GM19397 (cell line): ENCODE data around the gene NR1H2.

ENCODE experiments used
- ATAC-seq: cut with Tn5 transposase; IDR thresholded peaks from one replicate; pipeline ENCODE4 v1.9.1; 2021; ENCODE audit warnings: mild to moderate bottlenecking, moderate library complexity; ENCODE audit not compliant: unreplicated experiment

Gene NR1H2

DNA sequence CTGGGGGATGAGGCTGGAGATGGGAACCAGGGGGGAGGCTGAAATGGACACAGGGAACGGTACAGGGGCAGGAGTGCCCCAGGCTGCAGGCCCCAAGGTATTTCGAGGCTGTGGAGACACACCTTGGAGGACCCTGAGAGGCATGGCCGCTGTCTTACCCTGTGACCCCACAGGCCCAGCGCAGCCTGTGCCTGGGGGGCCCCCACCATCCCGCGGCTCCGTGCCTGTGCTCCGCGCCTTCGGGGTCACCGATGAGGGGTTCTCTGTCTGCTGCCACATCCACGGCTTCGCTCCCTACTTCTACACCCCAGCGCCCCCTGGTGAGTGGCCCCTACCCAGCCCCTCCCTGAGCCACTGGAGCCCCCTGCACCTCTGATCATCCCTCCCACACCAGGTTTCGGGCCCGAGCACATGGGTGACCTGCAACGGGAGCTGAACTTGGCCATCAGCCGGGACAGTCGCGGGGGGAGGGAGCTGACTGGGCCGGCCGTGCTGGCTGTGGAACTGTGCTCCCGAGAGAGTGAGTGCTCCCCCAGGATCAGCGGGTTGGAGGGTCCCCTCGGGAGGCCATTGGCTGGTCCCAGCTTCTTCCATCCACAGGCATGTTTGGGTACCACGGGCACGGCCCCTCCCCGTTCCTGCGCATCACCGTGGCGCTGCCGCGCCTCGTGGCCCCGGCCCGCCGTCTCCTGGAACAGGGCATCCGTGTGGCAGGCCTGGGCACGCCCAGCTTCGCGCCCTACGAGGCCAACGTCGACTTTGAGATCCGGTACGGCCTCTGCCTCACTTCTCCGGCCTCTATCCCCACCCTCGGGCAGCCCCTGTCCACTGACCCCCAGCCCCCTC, 25.6 kb downstream of the NR1H2 start:
- ATAC-seq = no peak

DNA sequence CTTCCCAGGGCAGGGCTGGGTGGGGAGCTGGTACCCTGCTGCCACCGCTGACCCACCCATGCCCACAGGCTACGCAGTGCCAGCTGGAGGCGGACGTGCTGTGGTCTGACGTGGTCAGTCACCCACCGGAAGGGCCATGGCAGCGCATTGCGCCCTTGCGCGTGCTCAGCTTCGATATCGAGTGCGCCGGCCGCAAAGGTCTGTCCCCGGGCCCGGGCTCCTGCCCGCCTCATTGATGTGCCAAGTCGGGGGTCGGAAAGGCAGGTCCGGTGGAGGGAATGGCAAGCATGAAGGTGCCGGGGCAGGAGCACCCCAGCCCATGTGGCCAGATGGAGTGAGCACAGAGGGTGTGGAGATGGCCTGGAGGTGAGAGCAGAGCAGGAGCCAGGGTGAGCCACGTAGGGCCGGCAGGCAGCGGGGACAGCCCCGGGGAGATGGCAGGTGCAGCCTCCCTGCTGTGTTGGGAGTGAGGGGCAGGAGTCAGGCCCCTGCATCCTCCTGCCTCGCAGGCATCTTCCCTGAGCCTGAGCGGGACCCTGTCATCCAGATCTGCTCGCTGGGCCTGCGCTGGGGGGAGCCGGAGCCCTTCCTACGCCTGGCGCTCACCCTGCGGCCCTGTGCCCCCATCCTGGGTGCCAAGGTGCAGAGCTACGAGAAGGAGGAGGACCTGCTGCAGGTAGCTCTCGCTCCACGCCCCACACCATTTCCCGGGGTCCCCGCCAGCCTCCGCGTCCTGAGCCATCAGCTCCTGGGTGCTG, 26.5 kb downstream of the NR1H2 start:
- ATAC-seq = no peak

DNA sequence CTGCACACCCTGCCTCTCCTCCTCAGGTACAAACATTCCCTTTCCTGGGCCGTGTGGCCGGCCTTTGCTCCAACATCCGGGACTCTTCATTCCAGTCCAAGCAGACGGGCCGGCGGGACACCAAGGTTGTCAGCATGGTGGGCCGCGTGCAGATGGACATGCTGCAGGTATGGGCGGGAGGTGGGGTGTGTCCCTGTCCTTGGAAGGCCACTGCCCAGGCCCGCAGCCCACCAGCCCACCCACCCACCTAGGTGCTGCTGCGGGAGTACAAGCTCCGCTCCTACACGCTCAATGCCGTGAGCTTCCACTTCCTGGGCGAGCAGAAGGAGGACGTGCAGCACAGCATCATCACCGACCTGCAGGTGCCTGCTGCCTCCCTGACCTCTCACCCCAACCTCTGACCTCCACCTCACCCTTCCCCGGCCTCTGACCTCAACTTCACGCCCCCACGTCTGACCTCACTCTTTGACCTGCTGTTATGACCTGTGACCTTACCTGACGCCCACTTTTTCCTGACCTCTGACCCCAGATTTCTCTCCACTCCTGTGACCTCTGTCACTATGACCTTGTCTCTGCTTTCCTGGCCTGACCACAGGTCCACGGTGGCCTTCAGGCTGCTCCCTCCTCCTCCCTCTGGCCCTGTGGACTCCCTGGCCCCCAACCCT, 30.0 kb downstream of the NR1H2 start:
- no peak for ATAC-seq

DNA sequence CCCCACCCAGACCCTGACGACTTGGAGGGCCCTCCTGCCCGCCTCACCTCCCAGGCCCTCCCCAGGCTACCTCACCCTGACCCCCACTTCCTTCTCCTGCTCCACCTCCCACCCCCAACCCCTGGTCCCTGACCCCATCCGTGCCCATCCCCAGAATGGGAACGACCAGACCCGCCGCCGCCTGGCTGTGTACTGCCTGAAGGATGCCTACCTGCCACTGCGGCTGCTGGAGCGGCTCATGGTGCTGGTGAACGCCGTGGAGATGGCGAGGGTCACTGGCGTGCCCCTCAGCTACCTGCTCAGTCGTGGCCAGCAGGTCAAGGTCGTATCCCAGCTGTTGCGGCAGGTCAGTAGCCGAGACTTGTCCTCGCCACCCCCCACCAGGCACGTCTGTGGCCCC, 30.6 kb downstream of the NR1H2 start:
- no peak for ATAC-seq

DNA sequence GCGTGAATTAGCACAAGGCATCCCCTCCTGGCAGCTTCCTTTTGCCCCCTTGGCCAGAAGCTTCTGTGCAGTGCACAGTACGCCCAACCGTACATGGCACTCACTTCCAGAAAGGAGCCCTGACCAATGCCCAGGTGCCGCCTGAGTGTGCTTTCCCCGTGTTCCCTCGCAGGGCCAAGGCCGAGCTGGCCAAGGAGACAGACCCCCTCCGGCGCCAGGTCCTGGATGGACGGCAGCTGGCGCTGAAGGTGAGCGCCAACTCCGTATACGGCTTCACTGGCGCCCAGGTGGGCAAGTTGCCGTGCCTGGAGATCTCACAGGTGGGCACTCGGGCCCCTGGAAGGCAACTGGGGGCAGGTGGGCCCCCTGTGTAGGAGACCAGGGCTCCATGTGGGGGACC, 33.1 kb downstream of the NR1H2 start:
- no peak for ATAC-seq

DNA sequence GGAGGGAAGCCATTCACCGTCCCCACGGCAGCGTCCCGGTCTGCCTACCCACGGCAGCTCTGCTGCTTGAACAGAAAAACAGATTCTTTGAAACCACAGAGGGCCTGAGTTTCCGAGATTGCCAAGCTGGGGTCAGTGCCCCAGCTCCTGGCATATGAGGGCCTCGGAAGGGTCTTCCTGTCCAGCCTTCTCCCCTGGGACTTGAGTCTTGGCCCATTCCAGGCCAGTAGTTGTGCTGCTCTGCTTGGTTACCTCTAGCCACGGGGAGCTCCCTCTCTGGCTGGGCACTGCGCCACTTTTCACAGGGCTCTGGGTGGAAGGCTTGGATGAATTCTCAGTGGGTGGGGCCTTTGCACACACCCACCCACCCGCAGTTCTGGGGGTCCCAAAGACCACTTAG, 33.9 kb downstream of the NR1H2 start:
- no peak for ATAC-seq

DNA sequence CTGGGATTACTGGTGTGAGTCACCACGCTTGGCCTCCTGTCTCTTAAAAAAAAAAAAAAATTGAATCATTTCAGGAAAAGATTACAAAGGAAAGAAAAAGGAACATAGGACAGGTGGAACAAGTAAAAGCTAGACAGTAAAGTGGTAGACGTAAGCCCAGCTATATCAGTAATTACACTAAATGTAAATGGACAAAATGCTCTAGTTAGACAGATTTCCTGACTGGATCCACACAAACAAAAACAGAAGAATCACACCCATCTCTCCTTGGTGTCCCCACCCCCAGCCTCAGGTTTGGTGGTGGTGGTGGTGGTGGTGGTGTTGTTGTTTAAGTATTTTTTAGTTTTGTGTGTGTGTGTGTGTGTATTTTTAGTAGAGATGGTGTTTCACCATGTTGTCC, 36.2 kb downstream of the NR1H2 start:
- ATAC-seq = no peak

DNA sequence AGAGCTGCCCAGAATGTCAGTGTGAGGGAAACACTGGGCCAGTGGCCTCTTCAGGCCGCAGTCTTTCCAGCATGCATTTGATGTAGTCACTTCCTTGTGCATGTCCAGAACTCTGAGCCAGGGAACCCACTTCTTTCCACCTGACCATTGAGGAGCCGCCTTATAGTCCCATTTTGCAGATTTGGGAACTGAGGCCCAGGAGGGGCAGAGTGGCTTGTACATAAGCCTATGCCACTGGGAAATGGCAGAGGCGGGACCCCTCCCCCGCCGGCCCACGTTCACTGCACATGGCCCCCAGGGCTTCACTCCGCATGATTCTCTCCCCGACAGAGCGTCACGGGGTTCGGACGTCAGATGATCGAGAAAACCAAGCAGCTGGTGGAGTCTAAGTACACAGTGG, 36.8 kb downstream of the NR1H2 start:
- ATAC-seq = no peak

DNA sequence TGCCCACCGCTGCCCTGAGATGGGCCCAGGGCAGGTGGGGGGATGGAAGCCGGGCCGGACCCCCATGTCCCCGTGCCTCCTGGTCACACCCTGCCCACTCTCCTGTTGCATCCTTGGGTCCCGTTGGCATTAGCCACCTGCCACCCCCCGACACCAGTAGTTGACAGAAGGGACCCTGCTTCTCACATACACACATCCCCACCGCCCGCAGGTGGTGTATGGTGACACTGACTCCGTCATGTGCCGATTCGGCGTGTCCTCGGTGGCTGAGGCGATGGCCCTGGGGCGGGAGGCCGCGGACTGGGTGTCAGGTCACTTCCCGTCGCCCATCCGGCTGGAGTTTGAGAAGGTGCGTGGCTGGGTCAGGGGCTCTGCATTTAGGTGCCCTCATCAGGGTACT, 37.3 kb downstream of the NR1H2 start:
- ATAC-seq = no peak

DNA sequence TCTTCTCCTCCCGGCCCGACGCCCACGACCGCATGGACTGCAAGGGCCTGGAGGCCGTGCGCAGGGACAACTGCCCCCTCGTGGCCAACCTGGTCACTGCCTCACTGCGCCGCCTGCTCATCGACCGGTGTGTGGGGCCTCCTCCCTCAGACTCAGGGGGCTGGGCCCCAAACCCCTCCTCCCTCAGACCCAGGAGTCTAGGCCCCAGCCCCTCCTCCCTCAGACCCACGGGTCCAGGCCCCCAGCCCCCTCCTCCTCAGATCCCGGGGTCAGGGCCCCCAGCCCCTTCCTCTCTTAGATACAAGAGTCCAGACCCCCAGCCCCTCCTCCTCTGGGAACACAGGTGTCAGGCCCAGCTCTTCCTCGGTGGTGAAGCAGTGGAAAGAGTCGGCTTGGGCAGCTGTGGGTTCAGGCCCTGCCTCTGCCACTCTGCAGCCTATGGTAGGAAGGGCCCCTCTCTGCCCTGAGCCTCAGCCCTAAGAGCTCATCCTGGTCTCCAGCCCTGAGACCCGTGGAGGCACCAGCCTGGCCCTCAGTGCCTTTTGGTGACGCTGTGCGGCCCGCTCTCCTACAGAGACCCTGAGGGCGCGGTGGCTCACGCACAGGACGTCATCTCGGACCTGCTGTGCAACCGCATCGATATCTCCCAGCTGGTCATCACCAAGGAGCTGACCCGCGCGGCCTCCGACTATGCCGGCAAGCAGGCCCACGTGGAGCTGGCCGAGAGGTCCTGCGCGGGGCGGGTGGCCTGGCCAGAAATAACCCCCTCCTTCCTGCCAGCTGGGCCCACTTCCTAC, 38.8 kb downstream of the NR1H2 start:
- ATAC-seq = peak; percentile 29

DNA sequence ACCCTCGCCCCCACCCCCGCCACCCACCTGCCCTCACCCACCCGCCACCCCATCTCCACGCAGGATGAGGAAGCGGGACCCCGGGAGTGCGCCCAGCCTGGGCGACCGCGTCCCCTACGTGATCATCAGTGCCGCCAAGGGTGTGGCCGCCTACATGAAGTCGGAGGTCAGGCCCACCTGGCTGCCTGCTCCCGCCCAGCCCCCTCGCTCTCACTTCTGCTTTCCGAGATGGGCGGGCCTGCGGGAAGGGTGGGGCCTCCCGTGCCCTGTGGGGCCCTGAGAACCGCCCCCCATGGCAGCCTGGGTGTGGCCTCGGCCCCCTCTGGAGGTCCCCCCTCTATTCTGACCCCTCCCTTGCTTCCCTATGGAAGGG, 39.4 kb downstream of the NR1H2 start:
- peak; percentile 49 for ATAC-seq

DNA sequence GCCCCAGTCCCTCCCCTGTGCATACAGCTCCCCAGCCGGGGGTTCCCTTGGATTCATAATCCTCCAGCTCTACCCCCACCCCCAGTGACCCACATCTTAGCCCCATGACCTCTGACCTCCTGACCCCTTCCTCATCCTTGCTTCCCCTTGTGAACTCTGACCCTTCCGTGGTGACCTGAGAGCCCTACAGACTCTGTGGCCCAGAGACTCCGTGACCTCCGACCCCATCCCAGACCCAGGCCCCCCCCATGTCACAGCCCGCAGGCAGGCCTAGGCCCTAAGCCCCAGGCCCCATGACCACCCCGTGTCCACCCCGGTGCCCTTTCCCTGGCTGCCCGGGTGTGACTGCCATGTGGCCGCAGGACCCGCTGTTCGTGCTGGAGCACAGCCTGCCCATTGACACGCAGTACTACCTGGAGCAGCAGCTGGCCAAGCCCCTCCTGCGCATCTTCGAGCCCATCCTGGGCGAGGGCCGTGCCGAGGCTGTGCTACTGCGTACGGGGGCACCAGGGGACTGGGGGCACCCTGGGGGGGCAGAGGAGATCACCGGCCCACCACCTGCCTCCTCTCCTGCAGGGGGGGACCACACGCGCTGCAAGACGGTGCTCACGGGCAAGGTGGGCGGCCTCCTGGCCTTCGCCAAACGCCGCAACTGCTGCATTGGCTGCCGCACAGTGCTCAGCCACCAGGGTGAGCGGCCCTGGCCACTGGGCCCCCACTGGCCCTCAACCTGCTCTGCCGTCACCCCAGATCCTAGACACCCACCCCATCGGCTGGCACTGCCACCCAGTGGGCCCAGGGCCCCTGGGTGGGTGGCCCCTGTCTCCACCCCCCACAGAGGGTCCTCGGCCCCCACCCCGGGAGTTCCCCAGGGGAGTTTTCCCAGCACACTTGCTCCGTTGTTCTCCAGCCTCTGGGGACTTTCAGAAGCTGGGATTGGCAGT, 40.0 kb downstream of the NR1H2 start:
- no peak for ATAC-seq

DNA sequence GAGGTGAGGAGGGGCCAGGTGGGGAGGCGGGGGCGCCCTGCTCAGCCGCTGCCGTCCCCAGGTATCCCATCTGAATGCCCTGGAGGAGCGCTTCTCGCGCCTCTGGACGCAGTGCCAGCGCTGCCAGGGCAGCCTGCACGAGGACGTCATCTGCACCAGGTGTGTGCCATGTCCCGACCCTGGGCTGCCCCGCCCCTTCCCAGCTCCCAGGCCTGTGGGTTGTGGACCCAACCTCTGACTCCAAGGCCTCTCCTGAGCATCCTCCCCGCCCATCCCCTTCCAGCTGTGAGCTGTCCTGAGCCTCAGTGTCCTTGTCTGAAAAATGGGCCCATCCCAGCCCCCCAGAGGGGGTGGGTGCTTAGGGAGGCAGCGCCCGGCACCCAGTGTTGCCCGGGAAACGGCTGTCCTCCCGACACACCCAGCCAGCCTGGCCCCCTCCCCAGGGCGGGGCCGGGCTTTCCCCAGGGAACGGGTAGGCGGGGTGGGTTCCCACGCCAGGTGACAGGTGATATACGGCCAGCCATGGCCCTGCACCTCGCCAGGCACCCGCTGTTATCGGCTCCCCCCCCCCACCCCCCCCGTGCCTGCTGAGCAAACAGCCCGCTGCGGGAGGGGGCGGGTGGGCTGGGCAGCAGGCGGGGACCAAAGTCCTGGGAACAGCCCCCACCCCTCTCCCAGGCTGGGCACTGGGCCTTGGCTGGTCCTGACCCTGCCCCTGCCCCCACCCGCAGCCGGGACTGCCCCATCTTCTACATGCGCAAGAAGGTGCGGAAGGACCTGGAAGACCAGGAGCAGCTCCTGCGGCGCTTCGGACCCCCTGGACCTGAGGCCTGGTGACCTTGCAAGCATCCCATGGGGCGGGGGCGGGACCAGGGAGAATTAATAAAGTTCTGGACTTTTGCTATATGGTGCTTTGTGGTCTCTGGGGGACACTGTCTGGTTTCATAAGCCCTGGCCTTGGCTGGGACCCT, 41.1 kb downstream of the NR1H2 start:
- ATAC-seq = no peak

DNA sequence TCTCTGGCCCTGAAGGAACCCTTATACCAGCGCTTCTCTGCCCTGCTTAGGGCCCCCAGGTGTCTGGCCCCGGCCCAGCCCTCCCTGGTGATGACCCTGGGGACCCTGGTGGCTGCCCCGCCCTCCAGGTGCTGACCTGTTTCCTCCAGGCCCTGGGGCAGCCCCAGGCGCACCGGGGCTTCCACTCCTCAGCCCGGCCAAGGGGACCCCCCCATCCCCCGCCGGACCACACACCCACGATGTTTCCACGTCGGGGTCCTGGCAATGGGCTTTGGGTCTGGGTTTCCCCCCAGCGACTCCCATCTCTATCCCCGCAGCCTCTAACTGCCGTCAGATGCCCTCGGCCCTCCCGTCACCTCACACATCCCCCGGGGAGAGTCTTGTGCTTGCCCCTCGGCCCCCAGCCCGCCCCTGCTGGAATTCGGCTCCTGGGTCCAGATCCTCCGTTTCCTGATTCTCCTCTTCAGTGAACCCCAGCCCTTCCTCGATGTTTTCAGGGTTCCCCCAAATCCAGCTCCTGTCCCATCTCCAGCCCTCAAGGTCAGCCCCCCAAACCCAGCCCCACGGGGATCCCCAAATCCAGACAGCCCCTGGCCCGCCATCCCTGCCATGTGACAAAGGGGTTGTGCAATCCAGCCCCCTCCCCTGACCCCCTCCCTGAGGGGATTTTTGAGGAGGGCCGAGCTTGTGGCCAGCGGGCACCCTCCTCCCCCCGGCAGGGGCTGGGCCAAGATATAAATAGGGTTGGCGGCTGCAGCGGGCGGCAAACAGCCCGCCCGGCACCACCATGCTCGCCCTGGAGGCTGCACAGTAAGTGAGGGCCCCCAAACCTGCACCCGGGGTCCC, 42.1 kb downstream of the NR1H2 start, which contains the start of gene SPIB:
Gene SPIB (plus strand): TSS at position 763 of the 846 bp plus-strand sequence. CDS start 25 bp downstream, at position 788.
- ATAC-seq = no peak

DNA sequence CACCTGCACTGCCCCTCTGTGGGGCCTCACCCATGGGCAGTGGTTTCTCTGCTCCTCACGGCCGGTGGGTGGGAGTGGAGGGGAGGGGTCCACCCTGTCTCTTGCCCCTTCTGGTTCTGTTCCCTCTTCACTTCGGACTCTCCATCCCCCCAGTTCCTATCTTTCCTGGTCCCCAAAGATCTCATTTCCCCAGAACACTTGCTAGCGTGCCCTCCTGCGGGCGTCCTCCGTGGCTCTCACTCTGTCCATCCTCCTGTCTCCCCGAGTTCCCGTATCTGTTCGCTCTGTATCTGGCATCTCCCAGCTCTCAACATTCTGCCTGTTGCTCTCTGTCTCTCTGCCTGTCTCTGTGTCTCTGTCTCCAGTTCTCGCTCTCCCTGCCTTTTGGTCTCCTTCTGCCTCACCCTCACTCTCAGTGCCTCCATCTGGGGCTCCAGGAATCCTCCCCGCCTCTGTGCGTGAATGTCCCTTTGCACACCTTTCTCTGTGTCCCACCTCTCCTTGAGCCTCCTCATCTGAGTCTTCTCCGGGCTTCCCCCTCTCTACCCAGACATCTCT, 42.8 kb downstream of the NR1H2 start:
- no peak for ATAC-seq

DNA sequence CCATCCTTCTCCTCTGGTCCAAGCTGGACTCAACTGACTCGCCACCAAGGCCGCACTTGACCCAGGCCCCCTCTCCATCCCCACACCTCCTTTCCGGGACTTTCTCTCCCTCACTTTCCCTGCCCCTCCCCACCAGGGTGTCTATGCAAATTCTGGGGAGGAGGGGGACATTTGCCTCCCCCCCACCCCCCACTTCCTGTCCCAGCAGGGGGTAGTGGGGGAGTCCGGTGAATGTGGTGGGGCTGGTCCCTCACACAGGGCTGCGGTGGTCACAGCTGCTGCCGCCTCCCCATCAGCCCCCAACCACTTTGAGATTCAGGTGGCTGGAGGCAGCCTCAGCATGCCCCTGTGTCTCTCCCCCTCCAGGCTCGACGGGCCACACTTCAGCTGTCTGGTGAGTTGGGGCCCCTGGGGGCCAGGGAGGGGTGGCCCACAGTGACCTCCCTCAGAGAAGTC, 43.4 kb downstream of the NR1H2 start:
- ATAC-seq = no peak

DNA sequence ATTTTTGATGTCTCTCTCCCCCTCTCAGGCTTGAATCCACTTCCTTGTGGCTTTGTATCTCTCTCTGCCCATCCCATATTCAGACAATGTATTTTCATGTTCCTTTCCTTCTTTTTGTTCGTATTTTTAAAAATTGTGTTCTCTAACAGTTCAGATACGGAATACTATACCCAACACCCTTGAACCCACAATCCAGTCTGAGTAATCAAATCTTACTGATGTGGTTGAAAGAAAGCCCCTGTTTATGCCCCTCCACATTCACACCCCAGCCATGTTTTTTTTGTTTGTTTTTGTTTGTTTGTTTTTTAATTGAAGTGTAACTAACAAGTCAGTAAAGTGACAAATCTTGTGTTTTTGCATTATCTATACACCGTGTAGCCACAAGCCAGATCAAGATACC, 43.9 kb downstream of the NR1H2 start:
- no peak for ATAC-seq
